Keratinocyte (primary cell): ENCODE data around the gene UBXN11. TPM values are rescaled to one million over a fixed set of nuclear protein-coding genes. Genes with fewer than 3 reads are reported as not detected.

ENCODE experiments used
- DNase-seq: peaks from one replicate; pipeline ENCODE4 v3.0.0-alpha.2; 2011; ENCODE audit warnings: low read depth, missing footprints, low spot score
- FAIRE-seq: peaks from 2 replicates; lab custom pipeline; 2011; peaks lifted over from hg19 to GRCh38; lab: Jason Lieb, UNC
- H2AFZ ChIP-seq: 2 replicates; pipeline ENCODE4 v1.6.0; 2012; ENCODE audit warnings: low read length, control low read depth, inconsistent platforms; ENCODE audit not compliant: control insufficient read depth
- H3K27ac ChIP-seq: 2 replicates; pipeline ENCODE4 v1.5.1; 2011; ENCODE audit warnings: low read length; ENCODE audit not compliant: control insufficient read depth, insufficient read depth
- H3K27me3 ChIP-seq: 3 replicates; pipeline ENCODE4 v1.6.0; 2011; ENCODE audit warnings: low read length; ENCODE audit not compliant: control insufficient read depth, insufficient read depth; ENCODE audit errors: extremely low read depth
- H3K36me3 ChIP-seq, 2 experiments: 2 replicates in 1 of 2; 3 replicates in 1 of 2; pipeline ENCODE4 v1.5.1; 2011; ENCODE audit warnings: low read length in 2 of 2, mild to moderate bottlenecking in 1 of 2; ENCODE audit not compliant: control insufficient read depth in 2 of 2, insufficient read depth in 2 of 2; ENCODE audit errors: extremely low read depth in 1 of 2
- H3K4me1 ChIP-seq: 3 replicates; pipeline ENCODE4 v1.5.1; 2011; ENCODE audit warnings: low read length; ENCODE audit not compliant: control insufficient read depth, insufficient read depth; ENCODE audit errors: extremely low read depth
- H3K4me2 ChIP-seq: 3 replicates; pipeline ENCODE4 v1.6.0; 2011; ENCODE audit warnings: low read depth, low read length; ENCODE audit not compliant: control insufficient read depth, insufficient read depth; ENCODE audit errors: extremely low read depth
- H3K4me3 ChIP-seq, 3 experiments: fragments of 200-600 bp in 1 of 3; sonication (generic) in 1 of 3; 2 replicates in 2 of 3; 3 replicates in 1 of 3; pipeline ENCODE4 v1.5.1; 2011 to 2016; ENCODE audit warnings: low read length in 3 of 3, mild to moderate bottlenecking in 3 of 3, control low read depth in 2 of 3, inconsistent platforms in 1 of 3, low read depth in 1 of 3, mixed read lengths in 1 of 3, mixed run types in 1 of 3, moderate library complexity in 1 of 3; ENCODE audit not compliant: control insufficient read depth in 2 of 3, insufficient read depth in 2 of 3; ENCODE audit errors: extremely low read depth in 1 of 3
- H3K79me2 ChIP-seq: 2 replicates; pipeline ENCODE4 v1.6.0; 2012; ENCODE audit warnings: low read length; ENCODE audit not compliant: control insufficient read depth, insufficient read depth
- H3K9ac ChIP-seq: 3 replicates; pipeline ENCODE4 v1.6.0; 2011; ENCODE audit warnings: low read length; ENCODE audit not compliant: control insufficient read depth, insufficient read depth; ENCODE audit errors: extremely low read depth
- H3K9me1 ChIP-seq: 3 replicates; pipeline ENCODE4 v1.6.0; 2011; ENCODE audit warnings: low read length; ENCODE audit not compliant: control insufficient read depth, insufficient read depth; ENCODE audit errors: extremely low read depth
- H3K9me3 ChIP-seq: 2 replicates; pipeline ENCODE4 v1.5.1; 2012; ENCODE audit warnings: low read depth, low read length; ENCODE audit not compliant: control insufficient read depth
- H4K20me1 ChIP-seq: 3 replicates; pipeline ENCODE4 v1.6.0; 2011; ENCODE audit warnings: low read length; ENCODE audit not compliant: control insufficient read depth, insufficient read depth; ENCODE audit errors: extremely low read depth
- EZH2 ChIP-seq: IDR thresholded peaks from one replicate; pipeline ENCODE4 v1.6.1; 2012; ENCODE audit warnings: inconsistent platforms, mild to moderate bottlenecking, low read length, moderate library complexity
- dilution Hi-C: fragments of 300-500 bp; cut with MboI; formaldehyde crosslinking; loops from one replicate; pipeline ENCODE4 v1.7.0; 2020; ENCODE audit warnings: low sequenced_read_pairs; ENCODE audit not compliant: extremely low pct_ligation_motif_present
- polyA plus RNA-seq, 5 experiments: library from polyadenylated mRNA; depleted of rRNA in 3 of 5; stranded (reverse) in 3 of 5; stranded (forward) in 1 of 5; unstranded in 1 of 5; fragments of >200 nt; gene quantifications; 1 replicate in 1 of 5; 2 replicates in 3 of 5; 3 replicates in 1 of 5; pipeline versions ENCODE4 v1.2.1 to v1.2.3, GENCODE V29; 2011 to 2012; ENCODE audit warnings: missing spikeins in 2 of 5, low read depth in 1 of 5, low replicate concordance in 1 of 5
- TF ChIP-seq, protein P1 (sequence below), 3 experiments: IDR thresholded peaks in 1 of 3; conservative IDR thresholded peaks in 1 of 3; optimal IDR thresholded peaks in 1 of 3; 2 replicates in 2 of 3; 3 replicates in 1 of 3; pipeline versions ENCODE3 to v1.5.1; 2011; ENCODE audit warnings: low read length in 3 of 3, mild to moderate bottlenecking in 3 of 3, moderate library complexity in 2 of 3, control low read depth in 1 of 3, inconsistent platforms in 1 of 3; ENCODE audit not compliant: insufficient read depth in 2 of 3; ENCODE audit errors: extremely low read depth in 1 of 3

UBXN11 gene
- polyA plus RNA-seq, 1 donor (not counting 4 experiments of a cell fraction or from before 2014, with no cell fraction given) = 6.6 TPM

DNA sequence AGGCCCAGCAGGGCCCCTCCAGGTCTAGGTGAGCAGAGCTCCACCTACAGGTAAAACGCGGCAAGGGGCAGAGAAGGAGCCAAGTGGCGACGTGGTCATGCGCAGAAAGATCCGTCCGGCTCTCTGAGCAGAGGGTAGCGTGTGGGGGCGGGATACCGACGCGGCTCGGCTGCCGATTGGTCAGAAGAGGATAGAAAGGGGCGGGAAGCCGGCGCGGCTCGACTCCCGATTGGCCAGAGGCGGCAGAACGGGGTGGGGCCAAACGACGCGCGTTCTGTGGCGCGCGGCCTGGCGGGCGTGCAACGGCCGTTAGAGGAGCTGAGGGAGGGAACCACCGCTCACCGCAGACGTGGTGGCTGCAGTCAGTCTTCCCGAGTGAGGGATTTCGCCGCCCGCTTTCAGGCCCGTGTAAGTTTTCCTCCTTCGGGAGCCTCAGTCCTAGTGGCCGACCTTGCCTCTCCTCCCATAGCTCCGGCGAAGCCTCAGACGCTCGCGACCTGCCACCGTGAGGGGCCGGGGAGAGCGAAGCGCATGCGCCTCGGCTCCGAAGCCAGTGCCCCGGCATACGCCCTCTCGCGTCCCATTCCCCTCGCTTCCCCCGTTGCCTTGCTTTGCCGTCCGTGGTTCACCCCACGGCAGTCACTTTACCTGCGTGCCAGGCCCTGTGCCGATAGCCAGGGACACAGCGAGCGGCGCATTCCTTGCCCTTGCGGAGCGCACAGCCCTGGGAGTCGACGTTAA, 72.4 kb downstream of the UBXN11 start, which contains the start of gene CEP85:
Gene CEP85, plus strand, starts transcription at position 298 of the 741 bp plus-strand sequence. CDS start 5,584 bp downstream, outside the sequence.
- peak within 1 kb of the TSS; percentile 82 for H3K27ac ChIP-seq
- H3K4me3 ChIP-seq = peak within 1 kb of the TSS; percentile 89 to 93 (median 93)
- H4K20me1 ChIP-seq = no peaks in the 10 kb centered on the region
- peaks cover 48% of the 10 kb centered on the region for H3K79me2 ChIP-seq
- no peaks in the 10 kb centered on the region for H3K9me1 ChIP-seq
- dilution Hi-C loops = no loop called here
- peak within 1 kb of the TSS; percentile 99 for H2AFZ ChIP-seq
- peak within 1 kb of the TSS; percentile 90 for H3K4me2 ChIP-seq
- peak within 1 kb of the TSS; percentile 87 for H3K9ac ChIP-seq
- peaks cover 21% of the 10 kb centered on the region for H3K4me1 ChIP-seq
- TF ChIP-seq, protein P1, sequence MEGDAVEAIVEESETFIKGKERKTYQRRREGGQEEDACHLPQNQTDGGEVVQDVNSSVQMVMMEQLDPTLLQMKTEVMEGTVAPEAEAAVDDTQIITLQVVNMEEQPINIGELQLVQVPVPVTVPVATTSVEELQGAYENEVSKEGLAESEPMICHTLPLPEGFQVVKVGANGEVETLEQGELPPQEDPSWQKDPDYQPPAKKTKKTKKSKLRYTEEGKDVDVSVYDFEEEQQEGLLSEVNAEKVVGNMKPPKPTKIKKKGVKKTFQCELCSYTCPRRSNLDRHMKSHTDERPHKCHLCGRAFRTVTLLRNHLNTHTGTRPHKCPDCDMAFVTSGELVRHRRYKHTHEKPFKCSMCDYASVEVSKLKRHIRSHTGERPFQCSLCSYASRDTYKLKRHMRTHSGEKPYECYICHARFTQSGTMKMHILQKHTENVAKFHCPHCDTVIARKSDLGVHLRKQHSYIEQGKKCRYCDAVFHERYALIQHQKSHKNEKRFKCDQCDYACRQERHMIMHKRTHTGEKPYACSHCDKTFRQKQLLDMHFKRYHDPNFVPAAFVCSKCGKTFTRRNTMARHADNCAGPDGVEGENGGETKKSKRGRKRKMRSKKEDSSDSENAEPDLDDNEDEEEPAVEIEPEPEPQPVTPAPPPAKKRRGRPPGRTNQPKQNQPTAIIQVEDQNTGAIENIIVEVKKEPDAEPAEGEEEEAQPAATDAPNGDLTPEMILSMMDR (optimal IDR thresholded peaks at IDR 0.05 in 1 of 3, IDR thresholded peaks at IDR 0.05 in 1 of 3, conservative IDR thresholded peaks at IDR 0.05 in 1 of 3; ENCODE audit: extremely low read depth in 1 of 3, insufficient read depth in 2 of 3, low read length in 3 of 3) = peak; percentile 88 to 97 (median 92)
- TF ChIP-seq EZH2 = no peak
- H3K36me3 ChIP-seq = no peaks in the 10 kb centered on the region
- no peaks in the 10 kb centered on the region for H3K27me3 ChIP-seq
- no peaks in the 10 kb centered on the region for H3K9me3 ChIP-seq
- FAIRE-seq = peak; percentile 73
- peak; percentile 94 for DNase-seq

Other genes starting within 250 kb of the UBXN11 start
- not detected in 3 replicates for gene TRIM63, start 239.0 kb downstream of the UBXN11 start, polyA plus RNA-seq
- gene PDIK1L, start 194.8 kb downstream of the UBXN11 start, polyA plus RNA-seq = 1.1 to 2.8 TPM (median 1.6 TPM) in 3 replicates
- not detected in 3 replicates for gene FAM110D, start 147.6 kb downstream of the UBXN11 start, polyA plus RNA-seq
- not detected in 3 replicates for gene C1orf232, start 137.7 kb downstream of the UBXN11 start, polyA plus RNA-seq
- gene ZNF593, start 136.7 kb downstream of the UBXN11 start, polyA plus RNA-seq = 26.0 to 45.2 TPM (median 28.1 TPM) in 3 replicates
- 0.15 TPM in 1 of 3 replicates, not detected in the others for gene ZNF593OS, start 134.8 kb downstream of the UBXN11 start, polyA plus RNA-seq
- gene CNKSR1, start 129.1 kb downstream of the UBXN11 start, polyA plus RNA-seq = 10.6 to 20.2 TPM (median 12.8 TPM) in 3 replicates
- 0.04 to 0.06 TPM in 2 of 3 replicates, not detected in the other for gene CATSPER4, start 116.0 kb downstream of the UBXN11 start, polyA plus RNA-seq
- 14.8 to 17.0 TPM (median 15.4 TPM) in 3 replicates for gene CEP85, start 72.4 kb downstream of the UBXN11 start, polyA plus RNA-seq
- 175 to 234 TPM (median 196 TPM) in 3 replicates for gene SH3BGRL3, start 26.6 kb downstream of the UBXN11 start, polyA plus RNA-seq
- 0.22 to 0.27 TPM in 2 of 3 replicates, not detected in the other for gene CD52, start 11.3 kb upstream of the UBXN11 start, polyA plus RNA-seq
- 6.0 to 15.5 TPM (median 7.9 TPM) in 3 replicates for gene CRYBG2, start 47.5 kb upstream of the UBXN11 start, polyA plus RNA-seq
- gene ZNF683, start 66.1 kb upstream of the UBXN11 start, polyA plus RNA-seq = not detected in 3 replicates
- gene LIN28A, start 104.2 kb upstream of the UBXN11 start, polyA plus RNA-seq = 0.03 TPM in 1 of 3 replicates, not detected in the others
- gene DHDDS, start 125.7 kb upstream of the UBXN11 start, polyA plus RNA-seq = 39.5 to 56.5 TPM (median 41.2 TPM) in 3 replicates
- gene HMGN2, start 165.8 kb upstream of the UBXN11 start, polyA plus RNA-seq = 38.5 to 222 TPM (median 130 TPM) in 3 replicates
- gene RPS6KA1, start 223.1 kb upstream of the UBXN11 start, polyA plus RNA-seq = 65.9 to 82.9 TPM (median 73.8 TPM) in 3 replicates